ENCODE measurements around the gene CDKN1B.
A peak's percentile ranks its signal among the peaks of the same experiment; 100 is the strongest.

The CDKN1B gene

DNA sequence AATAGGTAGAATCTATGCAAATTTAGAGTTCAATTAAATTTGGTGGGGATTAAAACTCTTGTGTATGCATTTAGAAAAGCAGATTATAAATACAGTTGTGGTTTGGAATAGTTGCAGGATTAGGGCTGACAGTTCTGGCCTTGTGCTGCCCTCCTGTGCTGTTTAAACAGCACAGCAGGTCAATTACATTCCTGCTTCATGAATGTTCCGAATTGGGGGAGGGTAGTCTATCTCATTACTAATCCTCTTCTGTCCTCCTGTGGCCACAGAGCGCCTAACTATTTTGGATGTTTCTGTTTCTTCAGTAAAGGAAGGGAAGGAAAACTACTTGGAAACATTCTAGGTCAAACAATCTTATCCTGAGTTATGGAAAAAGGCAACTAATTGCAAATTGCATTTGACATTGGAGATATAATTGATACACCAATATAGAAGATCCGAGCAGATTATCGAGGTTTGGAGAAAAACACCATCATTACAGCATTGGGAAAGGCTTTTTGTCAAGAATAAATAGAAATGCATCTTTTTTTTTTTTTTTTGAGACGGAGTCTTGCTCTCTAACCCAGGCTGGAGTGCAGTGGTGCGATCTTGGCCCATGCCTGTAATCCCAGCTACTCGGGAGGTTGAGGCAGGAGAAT is 12.5 kb upstream of the CDKN1B start:
- DNase-seq, result peak; percentile 54

DNA sequence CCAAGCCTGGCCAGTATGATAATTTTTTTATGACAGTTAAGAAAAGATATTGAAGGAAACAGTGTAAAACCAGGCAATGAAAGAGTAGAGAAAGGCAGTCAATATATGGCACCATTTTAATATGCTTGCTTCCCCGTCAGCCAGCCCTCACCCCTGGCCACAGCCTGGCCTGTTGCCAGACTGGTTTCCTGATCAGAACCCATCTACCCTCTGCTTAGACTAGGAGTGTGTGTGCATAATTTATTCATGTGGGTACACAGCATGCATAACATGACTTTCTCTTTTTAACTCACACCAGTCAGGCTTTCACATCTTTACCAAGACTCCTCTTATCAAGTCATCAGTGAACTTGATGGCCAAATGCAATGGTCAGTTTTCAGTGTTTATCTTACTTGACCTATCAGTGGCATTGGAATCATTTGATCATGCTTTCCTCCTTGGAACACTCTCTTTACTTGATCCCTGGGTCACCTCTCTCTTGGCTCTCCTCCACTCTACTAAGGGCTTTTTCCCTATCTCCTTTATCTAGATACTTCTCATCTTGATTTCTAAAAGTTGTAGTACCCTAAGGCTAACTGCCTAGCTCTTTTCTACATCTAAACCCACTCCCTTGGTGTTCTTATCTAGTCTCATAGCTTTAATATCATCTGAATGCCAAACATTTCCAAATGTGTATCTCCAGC is 11.2 kb upstream of the CDKN1B start:
- peak; percentile 72 for DNase-seq

DNA sequence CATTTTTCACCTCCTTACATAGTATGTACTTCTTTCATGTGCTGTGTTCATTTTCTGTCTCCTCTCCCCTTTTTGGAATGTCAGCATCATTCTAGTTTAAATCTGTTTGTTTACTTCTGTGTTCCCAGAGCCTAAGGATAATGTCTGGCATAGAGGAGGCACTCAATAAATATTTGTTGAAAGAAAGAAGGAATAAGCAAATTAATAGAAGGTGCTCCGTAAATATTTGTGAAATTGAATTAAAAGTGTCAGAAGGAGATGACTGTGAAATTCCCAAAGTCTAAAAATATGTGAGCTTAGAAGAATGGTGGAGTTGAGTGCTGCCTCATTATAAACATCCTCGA is 3.3 kb upstream of the CDKN1B start:
- DNase-seq, result no peak

DNA sequence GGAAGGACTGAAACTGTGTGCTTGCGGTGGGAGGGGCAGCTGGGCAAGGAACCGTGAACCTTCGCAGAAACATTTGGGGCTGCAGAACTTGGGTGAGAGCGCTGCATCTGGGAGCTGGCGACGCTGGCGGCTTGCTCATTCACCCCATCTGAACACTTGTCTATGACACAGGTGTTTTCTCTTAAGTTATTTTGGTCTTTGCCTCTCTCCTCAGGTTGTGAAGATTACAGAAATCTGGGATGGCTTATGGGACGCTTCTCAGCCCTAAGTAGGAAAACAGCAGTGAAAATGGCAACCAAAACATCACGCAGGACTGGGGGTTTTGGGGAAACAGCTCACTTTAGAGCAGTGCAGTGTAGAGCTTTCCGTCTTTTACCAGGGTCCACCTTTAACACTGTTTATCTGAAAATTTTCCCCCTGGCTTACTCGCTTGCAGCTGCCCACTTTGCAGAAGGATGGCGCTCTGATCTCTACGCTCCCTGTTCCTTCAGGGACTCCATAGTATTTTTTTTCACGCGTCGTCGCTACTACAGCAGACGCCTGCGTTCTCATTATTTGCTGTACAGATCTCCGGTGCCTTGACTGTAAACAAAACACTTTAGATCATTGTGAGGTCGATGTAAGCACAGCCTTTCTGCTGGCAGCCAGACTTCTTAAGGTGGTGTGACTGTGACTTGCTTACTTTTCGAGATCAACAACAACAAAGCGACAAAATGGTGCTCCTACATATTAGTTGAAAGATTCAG is 2.7 kb upstream of the CDKN1B start:
- DNase-seq, result peak; percentile 72

DNA sequence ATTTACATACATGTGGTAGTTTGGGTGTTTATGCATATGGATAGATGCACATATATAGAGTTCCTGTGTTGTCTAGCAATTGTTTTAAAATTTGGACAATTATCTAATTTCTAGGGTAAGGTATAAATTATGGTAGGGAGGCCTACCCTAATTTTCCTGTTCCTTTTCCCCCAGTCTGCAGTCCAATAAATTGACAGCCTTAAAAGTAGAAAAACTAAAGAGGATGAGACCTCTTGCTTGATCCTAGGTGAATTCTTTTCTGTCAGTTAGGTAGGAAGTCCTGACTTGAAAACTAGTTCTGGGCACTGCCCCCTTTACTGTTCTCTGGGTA is 2.1 kb upstream of the CDKN1B start:
- no peak for DNase-seq

DNA sequence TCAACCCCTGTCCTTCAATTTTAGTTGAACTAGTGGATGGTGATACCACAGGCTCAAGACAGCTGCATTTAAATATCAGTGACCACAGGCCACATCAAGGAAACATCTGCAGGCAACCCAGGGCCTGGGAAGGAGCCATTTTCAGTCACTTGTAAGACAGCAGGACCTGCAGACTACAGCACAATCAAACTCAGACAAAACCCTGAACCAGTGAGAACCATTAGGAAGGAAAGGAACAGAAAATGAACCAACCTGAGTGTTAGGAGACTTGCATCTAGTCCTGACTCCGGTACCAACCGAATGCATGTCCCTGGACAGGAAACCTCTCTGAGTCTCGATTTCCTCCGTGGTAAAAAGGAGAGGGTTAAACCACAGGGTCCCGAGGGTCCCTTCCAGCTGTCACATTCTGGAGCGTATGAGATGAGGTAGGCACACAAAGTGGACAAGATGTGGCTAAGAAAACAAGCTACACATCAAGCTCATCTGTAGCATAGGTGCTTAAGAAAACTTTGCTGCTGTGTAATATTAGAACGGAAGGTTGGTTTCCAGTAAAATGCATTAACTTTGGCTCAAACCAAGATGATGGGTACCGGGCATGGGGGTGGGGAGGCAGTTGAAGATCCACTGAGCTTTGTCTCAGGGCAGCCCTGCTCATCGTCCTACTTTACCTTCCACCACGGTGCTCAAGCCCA is 1.6 kb upstream of the CDKN1B start:
- peak; percentile 39 for DNase-seq

DNA sequence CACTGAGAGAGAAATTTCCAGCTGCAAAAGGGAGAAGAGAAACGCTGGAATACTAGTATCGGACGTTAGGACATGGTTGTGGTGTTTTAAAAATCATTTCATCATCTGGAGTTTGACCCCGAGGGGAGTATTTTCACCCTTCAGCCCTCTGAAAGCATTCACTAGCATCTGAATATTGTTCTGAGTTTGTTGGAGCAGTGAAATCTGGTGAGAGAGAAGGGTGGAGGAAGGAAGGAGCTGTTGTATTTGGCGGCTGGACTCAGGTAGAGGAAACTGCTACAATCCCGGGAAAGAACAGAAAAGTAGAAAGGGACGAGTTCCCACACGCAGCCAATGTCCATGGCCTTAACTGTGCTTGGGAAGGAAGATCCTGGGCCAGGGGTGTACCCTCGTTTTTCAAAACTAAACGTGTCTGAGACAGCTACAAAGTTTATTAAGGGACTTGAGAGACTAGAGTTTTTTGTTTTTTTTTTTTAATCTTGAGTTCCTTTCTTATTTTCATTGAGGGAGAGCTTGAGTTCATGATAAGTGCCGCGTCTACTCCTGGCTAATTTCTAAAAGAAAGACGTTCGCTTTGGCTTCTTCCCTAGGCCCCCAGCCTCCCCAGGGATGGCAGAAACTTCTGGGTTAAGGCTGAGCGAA is 896 bp upstream of the CDKN1B start:
- no peak for DNase-seq

DNA sequence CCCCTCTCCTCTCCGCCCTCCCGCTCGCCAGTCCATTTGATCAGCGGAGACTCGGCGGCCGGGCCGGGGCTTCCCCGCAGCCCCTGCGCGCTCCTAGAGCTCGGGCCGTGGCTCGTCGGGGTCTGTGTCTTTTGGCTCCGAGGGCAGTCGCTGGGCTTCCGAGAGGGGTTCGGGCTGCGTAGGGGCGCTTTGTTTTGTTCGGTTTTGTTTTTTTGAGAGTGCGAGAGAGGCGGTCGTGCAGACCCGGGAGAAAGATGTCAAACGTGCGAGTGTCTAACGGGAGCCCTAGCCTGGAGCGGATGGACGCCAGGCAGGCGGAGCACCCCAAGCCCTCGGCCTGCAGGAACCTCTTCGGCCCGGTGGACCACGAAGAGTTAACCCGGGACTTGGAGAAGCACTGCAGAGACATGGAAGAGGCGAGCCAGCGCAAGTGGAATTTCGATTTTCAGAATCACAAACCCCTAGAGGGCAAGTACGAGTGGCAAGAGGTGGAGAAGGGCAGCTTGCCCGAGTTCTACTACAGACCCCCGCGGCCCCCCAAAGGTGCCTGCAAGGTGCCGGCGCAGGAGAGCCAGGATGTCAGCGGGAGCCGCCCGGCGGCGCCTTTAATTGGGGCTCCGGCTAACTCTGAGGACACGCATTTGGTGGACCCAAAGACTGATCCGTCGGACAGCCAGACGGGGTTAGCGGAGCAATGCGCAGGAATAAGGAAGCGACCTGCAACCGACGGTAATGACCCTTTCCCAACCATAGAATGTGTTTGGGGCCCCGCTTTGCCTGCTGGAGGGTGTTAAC is 615 bp downstream of the CDKN1B start:
- peak; percentile 48 for DNase-seq

DNA sequence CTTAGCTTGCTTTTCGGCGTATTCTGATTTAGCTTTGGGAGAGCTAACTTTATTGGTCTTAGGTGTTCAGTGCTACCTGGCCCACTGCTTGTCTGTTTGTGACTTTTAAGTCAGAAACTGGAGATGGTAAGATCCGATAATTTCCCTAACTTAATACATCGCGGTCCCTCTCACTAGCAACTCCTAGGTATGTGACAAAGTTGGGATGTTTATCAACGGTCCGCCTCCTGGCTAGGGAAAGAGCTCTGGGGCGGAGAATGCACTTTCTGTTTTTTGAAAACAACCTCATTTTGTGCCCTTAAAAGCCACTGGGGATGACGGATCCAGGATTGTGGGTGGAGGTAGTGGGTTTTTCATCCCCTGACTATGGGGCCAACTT is 1.2 kb downstream of the CDKN1B start:
- DNase-seq, result no peak

DNA sequence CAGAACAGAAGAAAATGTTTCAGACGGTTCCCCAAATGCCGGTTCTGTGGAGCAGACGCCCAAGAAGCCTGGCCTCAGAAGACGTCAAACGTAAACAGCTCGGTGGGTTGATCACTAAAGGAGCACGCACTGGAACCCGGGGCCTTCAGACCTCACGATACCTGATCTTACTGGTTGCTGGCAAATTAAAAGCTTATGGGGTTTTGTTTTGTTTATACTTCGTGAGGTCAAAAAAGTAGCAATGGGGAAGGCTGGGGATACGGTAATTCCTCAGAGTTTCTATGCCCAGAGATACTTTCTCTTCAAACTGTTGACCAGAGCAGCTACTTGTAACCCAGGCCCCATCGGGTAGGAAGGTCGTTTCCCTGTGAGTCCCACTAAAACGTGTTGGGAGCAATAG is 1.7 kb downstream of the CDKN1B start:
- peak; percentile 39 for DNase-seq

DNA sequence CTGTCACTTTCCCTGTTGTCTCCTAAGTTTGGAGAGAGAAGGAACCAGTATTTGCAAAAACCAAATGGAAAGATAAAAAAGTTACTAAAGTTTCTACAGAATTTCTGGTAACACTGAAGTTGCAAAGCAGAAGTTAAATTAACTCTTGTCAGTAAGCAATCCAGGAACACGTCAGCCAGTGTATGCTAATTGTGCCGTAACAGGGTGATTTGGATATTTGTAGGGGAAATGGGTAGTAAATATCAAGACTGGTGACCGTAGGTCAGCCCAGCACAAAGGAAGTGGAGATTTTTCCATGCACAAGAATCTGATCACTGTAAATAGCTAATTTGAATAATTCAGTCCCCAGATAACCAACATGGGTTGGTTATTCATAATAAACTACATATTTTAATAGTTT is 2.3 kb downstream of the CDKN1B start:
- peak; percentile 47 for DNase-seq

DNA sequence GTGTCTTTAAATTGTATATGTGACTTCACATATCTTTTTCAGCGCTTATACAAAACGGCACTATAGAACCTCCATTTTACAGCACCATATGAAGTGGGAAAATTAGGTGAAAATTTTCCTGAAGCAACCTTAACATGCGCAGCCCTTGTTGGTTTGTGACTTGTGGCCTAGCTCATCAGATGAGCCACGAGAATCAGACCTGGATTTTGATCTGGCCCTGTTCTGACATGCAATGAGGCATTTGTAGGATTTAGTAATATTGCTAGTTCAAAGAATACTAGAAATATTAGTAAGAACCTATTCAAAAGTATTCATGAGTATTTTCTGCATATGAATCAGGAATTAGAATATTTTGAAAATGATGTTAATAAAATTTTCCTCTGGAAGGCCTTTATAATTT is 2.9 kb downstream of the CDKN1B start:
- no peak for DNase-seq

DNA sequence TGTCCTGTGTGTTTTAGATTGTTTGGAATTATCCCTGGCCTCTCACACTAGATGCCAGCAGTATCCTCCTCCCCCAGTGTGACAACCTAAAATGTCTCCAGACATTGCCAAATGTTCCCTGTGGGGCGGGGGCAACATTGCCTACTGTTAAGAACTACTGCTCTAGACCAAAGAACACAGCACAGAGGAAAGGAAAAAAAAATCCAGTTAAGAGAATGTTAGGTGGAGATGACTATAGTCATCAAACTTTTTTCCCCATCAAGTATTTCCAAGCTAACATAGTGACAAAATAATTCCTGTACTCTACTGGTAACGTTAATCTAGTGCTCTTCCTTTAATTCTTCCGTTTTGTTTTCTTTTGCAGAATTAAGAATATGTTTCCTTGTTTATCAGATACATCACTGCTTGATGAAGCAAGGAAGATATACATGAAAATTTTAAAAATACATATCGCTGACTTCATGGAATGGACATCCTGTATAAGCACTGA is 3.5 kb downstream of the CDKN1B start:
- DNase-seq, result no peak

DNA sequence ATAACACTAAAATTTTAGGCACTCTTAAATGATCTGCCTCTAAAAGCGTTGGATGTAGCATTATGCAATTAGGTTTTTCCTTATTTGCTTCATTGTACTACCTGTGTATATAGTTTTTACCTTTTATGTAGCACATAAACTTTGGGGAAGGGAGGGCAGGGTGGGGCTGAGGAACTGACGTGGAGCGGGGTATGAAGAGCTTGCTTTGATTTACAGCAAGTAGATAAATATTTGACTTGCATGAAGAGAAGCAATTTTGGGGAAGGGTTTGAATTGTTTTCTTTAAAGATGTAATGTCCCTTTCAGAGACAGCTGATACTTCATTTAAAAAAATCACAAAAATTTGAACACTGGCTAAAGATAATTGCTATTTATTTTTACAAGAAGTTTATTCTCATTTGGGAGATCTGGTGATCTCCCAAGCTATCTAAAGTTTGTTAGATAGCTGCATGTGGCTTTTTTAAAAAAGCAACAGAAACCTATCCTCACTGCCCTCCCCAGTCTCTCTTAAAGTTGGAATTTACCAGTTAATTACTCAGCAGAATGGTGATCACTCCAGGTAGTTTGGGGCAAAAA is 4.1 kb downstream of the CDKN1B start:
- DNase-seq, result peak; percentile 58

DNA sequence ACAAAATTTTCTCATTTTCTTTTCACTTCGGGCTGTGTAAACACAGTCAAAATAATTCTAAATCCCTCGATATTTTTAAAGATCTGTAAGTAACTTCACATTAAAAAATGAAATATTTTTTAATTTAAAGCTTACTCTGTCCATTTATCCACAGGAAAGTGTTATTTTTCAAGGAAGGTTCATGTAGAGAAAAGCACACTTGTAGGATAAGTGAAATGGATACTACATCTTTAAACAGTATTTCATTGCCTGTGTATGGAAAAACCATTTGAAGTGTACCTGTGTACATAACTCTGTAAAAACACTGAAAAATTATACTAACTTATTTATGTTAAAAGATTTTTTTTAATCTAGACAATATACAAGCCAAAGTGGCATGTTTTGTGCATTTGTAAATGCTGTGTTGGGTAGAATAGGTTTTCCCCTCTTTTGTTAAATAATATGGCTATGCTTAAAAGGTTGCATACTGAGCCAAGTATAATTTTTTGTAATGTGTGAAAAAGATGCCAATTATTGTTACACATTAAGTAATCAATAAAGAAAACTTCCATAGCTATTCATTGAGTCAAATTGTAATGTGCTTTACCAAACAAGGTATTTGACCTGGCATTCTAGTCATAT is 4.8 kb downstream of the CDKN1B start:
- no peak for DNase-seq

DNA sequence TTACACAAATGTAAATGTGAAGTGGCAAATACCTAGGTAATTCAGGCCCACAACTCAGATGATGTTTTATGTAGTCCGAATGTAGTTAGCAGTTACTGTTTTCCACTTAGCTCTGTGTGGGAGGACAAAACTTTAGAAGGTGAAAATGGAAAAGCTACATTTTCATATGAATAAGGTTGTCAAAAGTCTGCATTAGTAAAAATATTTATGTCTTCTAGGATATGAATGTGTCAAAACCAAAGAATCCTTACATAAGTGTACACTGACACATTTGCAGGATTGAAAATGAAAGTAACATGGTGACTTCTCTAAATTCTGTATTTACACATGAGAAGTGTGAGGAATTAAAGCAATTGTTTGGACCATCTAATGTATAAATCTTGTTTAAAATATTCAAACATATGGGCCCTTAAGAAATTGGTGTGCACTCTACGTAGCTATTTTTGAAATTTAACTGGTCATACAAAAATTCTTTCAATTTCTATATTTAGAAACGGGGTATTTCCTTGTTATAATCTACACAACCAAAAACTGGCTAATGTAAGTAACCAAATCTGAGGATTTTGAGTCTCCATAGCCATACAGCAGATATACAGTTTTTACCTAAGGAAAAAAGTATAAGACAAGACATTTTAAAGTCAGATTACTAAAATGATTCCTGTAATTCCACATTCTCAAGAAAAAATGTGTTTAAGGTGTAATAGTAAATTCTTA is 5.4 kb downstream of the CDKN1B start:
- DNase-seq, result no peak

DNA sequence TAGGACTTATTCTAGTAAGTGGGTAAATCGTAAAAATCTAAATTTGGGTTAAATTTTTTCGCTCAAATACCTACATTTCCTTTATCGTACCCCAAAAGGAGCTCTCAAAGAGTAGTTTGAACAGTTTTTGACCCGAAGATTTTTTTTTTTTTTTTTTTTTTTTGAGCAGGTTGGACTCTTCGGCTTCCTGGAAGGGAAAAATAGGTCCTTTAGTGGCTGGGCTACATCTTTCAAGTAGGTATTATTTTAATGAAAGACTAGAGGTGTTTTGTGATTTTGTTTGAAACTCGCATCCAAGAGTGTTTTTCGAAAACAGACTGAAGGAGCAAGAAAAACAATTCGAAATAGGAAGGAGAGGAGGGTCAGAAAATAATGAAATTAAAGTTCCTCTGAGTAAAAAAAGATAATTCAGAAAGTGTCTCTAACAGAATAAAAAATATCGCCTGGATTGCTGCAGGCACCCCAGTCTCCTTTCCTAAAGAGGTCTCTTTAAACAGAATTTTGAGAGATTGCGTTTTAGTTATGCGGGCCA is 6.0 kb downstream of the CDKN1B start:
- no peak for DNase-seq

DNA sequence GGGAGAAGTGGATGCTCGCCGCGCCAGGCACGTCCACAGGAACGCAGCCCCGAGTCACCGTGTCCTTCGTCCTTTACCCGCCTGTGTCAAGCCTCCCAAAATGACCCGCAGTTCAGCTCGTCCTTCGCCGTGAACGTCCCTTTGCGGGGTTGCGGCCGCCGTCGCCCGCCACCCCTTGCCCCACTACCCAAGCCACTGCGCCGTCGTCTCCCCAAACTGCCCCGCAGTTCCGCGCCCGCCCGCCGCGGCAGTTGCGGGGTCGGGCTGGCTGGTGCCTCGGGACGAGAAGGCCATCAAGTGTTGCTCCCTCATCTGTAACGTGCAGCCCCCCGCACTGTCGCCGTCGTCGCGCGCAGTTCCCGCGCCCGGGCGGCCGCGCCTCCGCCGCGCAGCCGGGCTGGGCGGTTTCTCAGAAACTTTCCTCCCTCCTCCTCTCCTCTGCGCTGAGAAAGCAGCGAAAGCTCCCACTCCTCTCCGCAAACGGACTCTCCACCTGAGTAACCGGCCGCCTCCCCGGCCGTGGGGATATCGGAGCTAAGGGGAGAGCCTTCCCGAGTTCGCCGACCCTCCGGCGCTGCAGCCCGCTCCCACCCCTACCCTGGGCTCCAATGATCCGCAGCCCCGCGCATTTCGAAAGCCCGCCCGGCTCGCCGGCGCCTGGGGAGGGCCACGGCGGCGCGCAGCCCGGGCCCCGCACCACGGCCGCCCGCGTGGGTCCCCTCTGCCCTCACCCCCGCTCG is 6.7 kb downstream of the CDKN1B start:
- peak; percentile 48 for DNase-seq

DNA sequence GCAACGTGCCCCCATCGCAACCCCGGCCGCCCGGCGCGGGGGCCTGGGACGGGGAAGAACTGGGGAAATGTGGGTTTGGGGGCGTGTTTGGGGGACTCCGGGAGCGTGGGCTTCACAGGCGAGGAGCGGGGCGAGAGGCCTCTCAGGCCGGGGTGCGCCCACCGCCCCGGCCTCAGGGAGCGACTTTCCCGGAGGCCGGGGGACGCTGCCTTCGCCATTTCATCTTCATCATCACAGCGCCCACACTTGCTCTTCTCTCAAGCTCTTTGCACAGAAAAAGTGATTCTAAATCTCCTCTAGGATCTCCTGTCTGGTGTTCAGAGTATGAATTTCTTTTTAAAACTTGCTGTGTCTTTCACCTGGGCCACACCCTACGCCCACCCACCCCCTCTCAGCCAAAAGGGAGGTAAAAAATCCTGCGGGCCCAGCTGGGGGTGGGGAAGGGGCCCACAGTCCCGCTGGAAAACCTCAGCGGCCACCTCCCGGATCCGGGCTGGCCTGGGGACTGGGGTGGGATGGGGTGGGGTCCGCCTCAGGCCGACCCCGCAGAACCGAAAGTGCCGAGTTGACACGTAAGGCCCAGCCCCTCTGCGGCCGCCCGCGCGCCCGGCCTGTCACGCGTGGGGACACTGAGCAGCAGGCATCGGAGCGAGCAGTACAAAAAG is 7.4 kb downstream of the CDKN1B start:
- DNase-seq, result no peak
